RKO (cell line): ENCODE data around the gene ZNF692.
A peak's percentile ranks its signal among the peaks of the same experiment; 100 is the strongest.
"Not testable (repeated sequence)": the region's sequence is repeated elsewhere in the genome, so short reads cannot be mapped to it uniquely, and the experiment has no call there.

Source experiments
- DNase-seq: peaks from one replicate; pipeline ENCODE4 v3.0.0-alpha.2; 2016; ENCODE audit warnings: low spot score

ZNF692 gene

DNA sequence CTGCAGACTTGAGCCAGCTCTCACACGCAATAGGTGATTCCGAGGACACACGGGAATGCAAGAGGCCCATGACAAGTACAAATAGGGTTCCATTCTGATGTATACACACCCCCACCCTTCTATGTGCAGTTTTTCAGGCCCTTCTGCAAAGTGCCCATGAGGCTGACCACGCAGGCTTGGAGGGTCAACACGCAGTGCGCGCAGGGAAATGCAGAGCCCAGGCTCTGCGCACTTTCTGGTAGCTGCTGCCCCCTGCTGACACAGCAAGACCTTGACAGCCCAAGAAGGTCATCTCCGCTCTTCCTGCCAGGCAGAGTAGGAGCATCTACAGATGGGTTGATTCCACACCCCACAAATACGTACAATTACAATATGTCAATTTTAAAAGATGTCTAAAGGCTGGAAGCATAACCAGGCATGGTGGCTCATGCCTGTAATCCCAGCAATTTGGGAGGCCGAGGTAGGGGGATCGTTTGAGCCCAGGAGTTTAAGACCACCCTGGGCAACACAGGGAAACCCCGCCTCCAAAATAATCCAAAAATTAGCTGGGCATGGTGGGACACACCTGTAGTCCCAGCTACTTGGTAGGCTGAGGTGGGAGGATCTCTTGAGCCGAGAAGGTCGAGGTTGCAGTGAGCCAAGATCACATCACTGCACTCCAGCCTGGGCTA, 51.7 kb downstream of the ZNF692 start:
- peak; percentile 56 for DNase-seq

GRCh38 chr1:248805876-248806275, 53.0 kb downstream of the ZNF692 start:
- no peak for DNase-seq

GRCh38 chr1:248804771-248805681, 53.9 kb downstream of the ZNF692 start:
- no peak for DNase-seq

DNA sequence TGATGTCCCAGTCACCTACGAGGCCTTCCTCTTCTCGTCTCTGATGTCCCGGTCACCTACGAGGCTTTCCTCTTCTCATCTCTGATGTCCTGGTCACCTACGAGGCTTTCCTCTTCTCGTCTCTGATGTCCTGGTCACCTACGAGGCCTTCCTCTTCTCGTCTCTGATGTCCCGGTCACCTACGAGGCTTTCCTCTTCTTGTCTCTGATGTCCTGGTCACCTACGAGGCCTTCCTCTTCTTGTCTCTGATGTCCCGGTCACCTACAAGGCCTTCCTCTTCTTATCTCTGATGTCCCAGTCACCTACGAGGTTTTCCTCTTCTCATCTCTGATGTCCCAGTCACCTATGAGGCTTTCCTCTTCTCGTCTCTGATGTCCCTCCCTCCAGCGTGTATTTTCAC, 55.4 kb downstream of the ZNF692 start:
- not testable (repeated sequence) for DNase-seq

- no peak for DNase-seq
Observed at GRCh38 chr1:248802454-248802853, 56.4 kb downstream of the ZNF692 start.

DNA sequence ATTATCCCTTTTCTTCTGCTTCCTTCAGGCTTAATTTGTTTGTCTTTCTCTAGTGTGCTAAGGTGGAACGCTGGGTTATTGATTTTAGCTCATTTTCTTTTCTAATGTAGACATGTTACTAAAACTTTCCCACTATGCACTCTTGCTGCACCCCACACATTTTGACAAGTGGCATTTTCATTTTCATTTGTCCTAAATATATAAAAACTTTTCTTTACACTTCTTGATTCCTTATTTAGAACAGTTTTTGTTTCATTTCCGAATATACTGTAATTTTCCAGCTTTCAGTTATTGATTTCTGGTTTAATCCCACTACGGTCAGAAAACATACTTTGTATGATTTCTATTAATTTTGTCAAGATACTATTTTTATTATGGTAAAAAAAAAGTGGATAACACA, 58.4 kb downstream of the ZNF692 start:
- no peak for DNase-seq
